ENCODE measurements around the gene PPP1CA. TPM values are rescaled to one million over a fixed set of nuclear protein-coding genes. Genes with fewer than 3 reads are reported as not detected.
"Not testable (repeated sequence)": the region's sequence is repeated elsewhere in the genome, so short reads cannot be mapped to it uniquely, and the experiment has no call there.

Gene PPP1CA
- total RNA-seq, 4 donors from 2014 or later, result 50.6 to 97.8 (median 72.7) TPM

DNA sequence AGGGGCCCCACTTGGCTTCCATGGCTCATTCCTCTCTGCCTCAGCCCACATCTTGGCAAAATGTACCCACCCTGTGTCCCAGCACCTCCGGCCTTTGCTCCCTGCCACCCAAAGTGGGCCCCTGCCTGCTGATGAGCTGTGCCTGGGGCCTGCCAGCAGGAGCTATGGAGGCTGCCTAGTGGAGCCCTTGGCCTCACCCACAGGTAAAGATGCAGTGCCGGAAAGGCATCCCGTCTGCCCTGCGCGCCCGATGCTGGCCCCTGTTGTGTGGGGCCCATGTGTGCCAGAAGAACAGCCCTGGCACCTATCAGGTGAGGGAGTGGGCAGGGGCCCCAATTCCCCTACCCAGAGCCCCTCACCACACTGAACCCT lies 3.5 kb upstream of the PPP1CA start:
- 70 to 75% methylated on average over 2 to 6 of the region's 6 CpGs for WGBS, 2 donors
- Histone ChIP-seq H3K4me1 (peaks cover 0 to 59% (median 43%) of the 10 kb centered on the region in 4 donors), H3K27ac (peak overlapping the region in 2 of 4 donors; percentile 47 to 80), H3K27me3 (peaks cover 0 to 18% of the 10 kb centered on the region in 2 donors), H3K36me3 (peaks cover 0 to 4% (median 0%) of the 10 kb centered on the region in 3 donors), H3K9me3 (no peaks in the 10 kb centered on the region), H3K4me3 (peak overlapping the region in 1 of 4 donors; percentile 51)
- DNase-seq (ENCODE audit: low spot score in 2 of 2), result no peak
- TF ChIP-seq POLR2A (IDR thresholded peaks at IDR 0.05) (no peak), EP300 (IDR thresholded peaks at IDR 0.05) (no peak)
- TF ChIP-seq, protein P1, sequence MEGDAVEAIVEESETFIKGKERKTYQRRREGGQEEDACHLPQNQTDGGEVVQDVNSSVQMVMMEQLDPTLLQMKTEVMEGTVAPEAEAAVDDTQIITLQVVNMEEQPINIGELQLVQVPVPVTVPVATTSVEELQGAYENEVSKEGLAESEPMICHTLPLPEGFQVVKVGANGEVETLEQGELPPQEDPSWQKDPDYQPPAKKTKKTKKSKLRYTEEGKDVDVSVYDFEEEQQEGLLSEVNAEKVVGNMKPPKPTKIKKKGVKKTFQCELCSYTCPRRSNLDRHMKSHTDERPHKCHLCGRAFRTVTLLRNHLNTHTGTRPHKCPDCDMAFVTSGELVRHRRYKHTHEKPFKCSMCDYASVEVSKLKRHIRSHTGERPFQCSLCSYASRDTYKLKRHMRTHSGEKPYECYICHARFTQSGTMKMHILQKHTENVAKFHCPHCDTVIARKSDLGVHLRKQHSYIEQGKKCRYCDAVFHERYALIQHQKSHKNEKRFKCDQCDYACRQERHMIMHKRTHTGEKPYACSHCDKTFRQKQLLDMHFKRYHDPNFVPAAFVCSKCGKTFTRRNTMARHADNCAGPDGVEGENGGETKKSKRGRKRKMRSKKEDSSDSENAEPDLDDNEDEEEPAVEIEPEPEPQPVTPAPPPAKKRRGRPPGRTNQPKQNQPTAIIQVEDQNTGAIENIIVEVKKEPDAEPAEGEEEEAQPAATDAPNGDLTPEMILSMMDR (IDR thresholded peaks at IDR 0.05), result no peak

DNA sequence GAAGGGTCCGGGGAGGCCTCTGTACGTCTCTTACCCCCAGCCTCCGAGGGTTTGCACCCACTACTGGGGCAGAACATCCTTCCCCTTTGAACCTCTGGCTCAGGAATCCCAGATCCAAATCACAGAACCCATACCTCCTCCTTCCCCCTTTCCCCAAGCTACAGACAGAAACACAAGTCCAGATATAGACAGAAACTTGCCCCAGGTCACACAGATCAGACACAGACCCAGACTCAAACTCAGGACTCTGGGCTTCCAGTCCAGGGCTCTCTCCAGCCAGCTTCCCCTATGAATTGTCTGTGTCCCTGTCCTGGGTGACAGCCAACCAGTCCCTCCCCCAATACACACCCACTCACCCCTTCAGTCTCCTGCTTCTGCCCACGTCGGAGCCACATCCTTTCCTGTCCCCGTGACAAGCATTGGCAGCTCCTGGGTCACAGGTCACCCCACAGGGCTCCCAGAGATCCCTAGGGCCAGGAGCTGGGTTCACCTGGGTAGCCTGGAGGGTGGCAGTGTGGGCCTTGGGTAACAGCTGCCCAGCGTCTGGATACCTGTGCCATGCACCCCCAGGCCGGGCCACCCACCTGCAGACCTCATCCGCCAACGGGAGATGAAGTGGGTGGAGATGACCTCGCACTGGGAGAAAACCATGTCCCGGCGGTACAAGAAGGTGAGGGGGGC lies 3.0 kb upstream of the PPP1CA start:
- DNase-seq (ENCODE audit: low spot score in 2 of 2), result no peak
- H3K4me3 ChIP-seq, result peak overlapping the region in 2 of 4 donors; percentile 31 to 51
- WGBS, 2 donors, result 52 to 64% methylated on average over 6 to 13 of the region's 13 CpGs
- H3K27me3 ChIP-seq, result peaks cover 0 to 12% of the 10 kb centered on the region in 2 donors
- no peaks in the 10 kb centered on the region for H3K9me3 ChIP-seq
- peaks cover 0 to 9% (median 0%) of the 10 kb centered on the region in 3 donors for H3K36me3 ChIP-seq
- H3K27ac ChIP-seq, result peak overlapping the region in 3 of 4 donors; percentile 42 to 80 (median 47)
- TF ChIP-seq EP300 (IDR thresholded peaks at IDR 0.05) (no peak), POLR2A (IDR thresholded peaks at IDR 0.05) (no peak)
- TF ChIP-seq, protein P1 (IDR thresholded peaks at IDR 0.05), result no peak
- H3K4me1 ChIP-seq, result peaks cover 0 to 59% (median 41%) of the 10 kb centered on the region in 4 donors

DNA sequence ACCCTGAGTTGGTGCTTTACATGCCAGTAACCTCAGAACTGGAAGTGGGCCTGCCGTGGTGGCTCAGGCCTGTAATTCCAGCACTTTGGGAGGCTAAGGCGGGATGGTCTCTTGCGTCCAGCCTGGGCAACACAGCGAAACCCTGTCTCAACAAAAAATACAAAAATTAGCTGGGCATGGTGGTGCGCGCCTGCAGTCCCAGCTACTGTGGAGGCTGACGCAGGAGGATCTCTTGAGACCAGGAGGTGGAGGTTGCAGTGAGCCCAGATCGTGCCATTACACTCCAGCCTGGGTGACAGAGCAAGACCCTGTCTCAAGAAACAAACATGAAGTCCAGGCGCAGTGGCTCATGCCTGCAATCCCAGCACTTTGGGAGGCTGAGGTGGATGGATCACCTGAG lies 1.4 kb upstream of the PPP1CA start:
- not testable (repeated sequence) for DNase-seq (ENCODE audit: low spot score in 2 of 2)

DNA sequence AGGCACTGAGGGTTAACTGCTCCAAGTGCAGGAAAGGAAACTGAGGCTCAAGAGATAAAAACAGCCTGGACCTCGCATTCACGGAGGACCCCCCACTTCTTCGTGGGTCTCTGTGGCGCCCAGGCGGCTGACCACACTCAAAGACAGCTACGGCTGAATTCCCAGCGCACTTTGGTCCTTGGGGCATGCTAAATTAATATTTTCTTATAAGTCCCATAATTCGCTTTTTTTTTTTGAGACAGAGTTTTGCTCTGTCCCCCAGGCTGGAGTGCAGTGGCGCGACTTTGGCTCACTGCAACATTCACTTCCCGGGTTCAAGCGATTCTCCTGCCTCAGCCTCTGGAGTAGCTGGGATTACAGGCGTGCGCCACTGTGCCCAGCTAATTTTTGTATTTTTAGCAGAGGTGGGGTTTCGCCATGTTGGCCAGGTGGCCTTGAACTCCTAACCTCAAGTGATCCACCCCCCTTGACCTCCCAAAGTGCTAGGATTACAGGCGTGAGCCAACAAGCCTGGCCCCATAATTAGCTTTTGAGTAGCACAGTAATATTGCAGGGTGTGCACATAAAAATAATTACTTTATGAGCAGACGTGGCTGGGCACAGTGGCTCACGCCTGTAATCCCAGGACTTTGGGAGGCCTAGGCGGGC lies 658 bp upstream of the PPP1CA start:
- Histone ChIP-seq H3K4me1 (peaks cover 0 to 67% (median 27%) of the 10 kb centered on the region in 4 donors), H3K36me3 (peaks cover 0 to 32% (median 20%) of the 10 kb centered on the region in 3 donors), H3K27ac (peak overlapping the region; percentile 86 to 98 (median 89)), H3K4me3 (peak overlapping the region; percentile 40 to 91 (median 82))
- not testable (repeated sequence) for H3K9me3 ChIP-seq; H3K27me3 ChIP-seq; DNase-seq (ENCODE audit: low spot score in 2 of 2)
- 51 to 52% methylated on average over 19 of the region's 19 CpGs for WGBS, 2 donors

More for the DNA sequence above, 1.4 kb upstream of the PPP1CA start:
- not testable (repeated sequence) for H3K4me3 ChIP-seq, H3K27me3 ChIP-seq, H3K9me3 ChIP-seq
- WGBS, 2 donors, result 95 to 96% methylated on average over 9 of the region's 9 CpGs
- Histone ChIP-seq H3K4me1 (peaks cover 0 to 64% (median 30%) of the 10 kb centered on the region in 4 donors), H3K27ac (peak overlapping the region in 1 of 4 donors; percentile 80), H3K36me3 (peaks cover 0 to 25% (median 14%) of the 10 kb centered on the region in 3 donors)

DNA sequence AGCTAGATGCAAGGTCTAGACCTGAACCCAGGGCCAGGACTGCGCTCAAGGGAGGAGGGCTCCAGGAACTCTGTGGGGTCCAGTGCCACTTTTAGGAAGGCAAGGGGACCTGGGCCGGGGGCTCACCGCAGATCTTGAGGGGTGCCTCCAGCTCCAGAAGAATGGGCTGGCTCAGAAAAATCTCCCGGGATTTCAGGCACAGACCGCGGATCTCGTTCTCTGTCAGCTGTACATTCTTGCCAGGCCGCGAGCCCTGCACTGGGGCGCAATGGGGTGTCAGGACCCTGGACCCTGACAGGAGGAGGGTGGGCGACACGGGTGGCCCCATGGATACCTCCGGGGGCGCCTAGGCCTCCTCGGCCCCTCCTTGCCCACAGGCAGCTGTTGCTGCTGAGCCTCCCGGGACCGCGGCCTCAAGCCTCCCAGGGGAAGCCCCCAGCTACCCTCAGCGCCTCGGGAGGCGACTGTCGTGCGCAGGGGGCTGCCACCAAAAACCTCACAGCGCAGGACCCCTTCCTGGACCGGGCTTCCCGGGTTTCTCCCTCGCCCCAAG lies 640 bp downstream of the PPP1CA start:
- Histone ChIP-seq H3K4me3 (peak overlapping the region; percentile 75 to 99 (median 90)), H3K36me3 (peaks cover 0 to 45% (median 21%) of the 10 kb centered on the region in 3 donors), H3K27ac (peak overlapping the region; percentile 91 to 98 (median 94)), H3K4me1 (peaks cover 0 to 76% (median 26%) of the 10 kb centered on the region in 4 donors), H3K27me3 (no peaks in the 10 kb centered on the region), H3K9me3 (no peaks in the 10 kb centered on the region)
- WGBS, 2 donors, result 7 to 8% methylated on average over 10 to 18 of the region's 27 CpGs
- no peak for TF ChIP-seq POLR2A (IDR thresholded peaks at IDR 0.05)
- TF ChIP-seq EP300 (IDR thresholded peaks at IDR 0.05), result no peak
- TF ChIP-seq, protein P1 (IDR thresholded peaks at IDR 0.05), result no peak
- DNase-seq (ENCODE audit: low spot score in 2 of 2), result no peak
